Left lung (tissue), 10 donors: Measurements from ENCODE around the gene RAPH1. TPM values are rescaled to one million over a fixed set of nuclear protein-coding genes. Genes with fewer than 3 reads are reported as not detected.

Experiments
- ATAC-seq: fragments of 200-7000 bp; cut with Tn5 transposase; one replicate; pipeline ENCODE4 v1.9.1; 2020; ENCODE audit warnings: moderate library complexity
- DNase-seq, 4 donors: peaks; one replicate each; pipeline ENCODE4 v3.0.0-alpha.2; 2013 to 2020
- H3K27ac ChIP-seq, 2 donors: fragments of 200-600 bp; sonication (generic) in 1 of 2; one replicate each; pipeline versions ENCODE4 v1.5.0 to v1.8.0; 2020 to 2021
- H3K27me3 ChIP-seq, 2 donors: fragments of 200-600 bp; sonication (generic) in 1 of 2; one replicate each; pipeline versions ENCODE4 v1.5.0 to v1.8.0; 2020 to 2021
- H3K36me3 ChIP-seq, 2 donors: fragments of 200-600 bp; sonication (generic) in 1 of 2; one replicate each; pipeline versions ENCODE4 v1.5.0 to v1.8.0; 2020 to 2021
- H3K4me1 ChIP-seq, 2 donors: fragments of 200-600 bp; one replicate each; pipeline ENCODE4 v1.8.0; 2021
- H3K4me3 ChIP-seq, 2 donors: fragments of 200-600 bp; sonication (generic) in 1 of 2; one replicate each; pipeline versions ENCODE4 v1.5.0 to v1.8.0; 2020 to 2021; ENCODE audit warnings: mild to moderate bottlenecking in 1 of 2
- H3K9me3 ChIP-seq, 2 donors: fragments of 200-600 bp; sonication (generic) in 1 of 2; one replicate each; pipeline versions ENCODE4 v1.5.0 to v1.8.0; 2020 to 2021
- intact Hi-C, 2 donors: fragments of 100-400 bp; cut with DNase I; formaldehyde crosslinking; loops; one replicate each; pipeline versions ENCODE4 v1.11.2 to v1.14.2; 2022
- polyA plus RNA-seq, 6 donors: library from polyadenylated mRNA; unstranded; fragments of 120-200 nt; gene quantifications; one replicate each; pipeline ENCODE4 v1.2.1, GENCODE V29; 2013; ENCODE audit not compliant: insufficient read length in 6 of 6
- total RNA-seq, 2 donors: library from RNA; stranded (reverse); fragmentation: NEBNext Ultra II Directional; extraction: Animal tissue kit (Norgen Biotek cat#: 25700); gene quantifications; one replicate each; pipeline ENCODE4 v1.2.1, GENCODE V29; 2021
- TF ChIP-seq, protein P1 (sequence below), 2 donors: fragments of 200-600 bp; sonication (generic) in 1 of 2; IDR thresholded peaks; one replicate each; pipeline versions ENCODE4 v1.5.0 to v1.8.0; 2021; ENCODE audit warnings: antibody characterized with exemption in 2 of 2
- donor health status: DM: no; HTN: yes; CAD: no.
- donor health status: DM: no; HTN: no; CAD: no.

RAPH1 gene
- total and polyA plus RNA-seq, 8 donors: 24.6 to 74.7 (median 27.8) TPM

- no peak for ATAC-seq
- DNase-seq: peak in 1 of 4 donors; percentile 36
- intact Hi-C loops: no loop called here
- no peak overlapping the region for H3K4me3 ChIP-seq
- H3K4me1 ChIP-seq: no peaks in the 10 kb centered on the region
- H3K9me3 ChIP-seq: no peaks in the 10 kb centered on the region
- H3K27ac ChIP-seq: no peak overlapping the region
- no peaks in the 10 kb centered on the region for H3K36me3 ChIP-seq
- TF ChIP-seq, protein P1, sequence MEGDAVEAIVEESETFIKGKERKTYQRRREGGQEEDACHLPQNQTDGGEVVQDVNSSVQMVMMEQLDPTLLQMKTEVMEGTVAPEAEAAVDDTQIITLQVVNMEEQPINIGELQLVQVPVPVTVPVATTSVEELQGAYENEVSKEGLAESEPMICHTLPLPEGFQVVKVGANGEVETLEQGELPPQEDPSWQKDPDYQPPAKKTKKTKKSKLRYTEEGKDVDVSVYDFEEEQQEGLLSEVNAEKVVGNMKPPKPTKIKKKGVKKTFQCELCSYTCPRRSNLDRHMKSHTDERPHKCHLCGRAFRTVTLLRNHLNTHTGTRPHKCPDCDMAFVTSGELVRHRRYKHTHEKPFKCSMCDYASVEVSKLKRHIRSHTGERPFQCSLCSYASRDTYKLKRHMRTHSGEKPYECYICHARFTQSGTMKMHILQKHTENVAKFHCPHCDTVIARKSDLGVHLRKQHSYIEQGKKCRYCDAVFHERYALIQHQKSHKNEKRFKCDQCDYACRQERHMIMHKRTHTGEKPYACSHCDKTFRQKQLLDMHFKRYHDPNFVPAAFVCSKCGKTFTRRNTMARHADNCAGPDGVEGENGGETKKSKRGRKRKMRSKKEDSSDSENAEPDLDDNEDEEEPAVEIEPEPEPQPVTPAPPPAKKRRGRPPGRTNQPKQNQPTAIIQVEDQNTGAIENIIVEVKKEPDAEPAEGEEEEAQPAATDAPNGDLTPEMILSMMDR (IDR thresholded peaks at IDR 0.05): no peak
- no peaks in the 10 kb centered on the region for H3K27me3 ChIP-seq
Measured at GRCh38 chr2:203565076-203565475, 30.0 kb upstream of the RAPH1 start.

- no peak overlapping the region for H3K4me3 ChIP-seq
- peak; percentile 64 for ATAC-seq
- H3K36me3 ChIP-seq: no peaks in the 10 kb centered on the region
- TF ChIP-seq, protein P1 (IDR thresholded peaks at IDR 0.05): no peak
- H3K4me1 ChIP-seq: no peaks in the 10 kb centered on the region
- peak overlapping the region in 1 of 2 donors; percentile 19 for H3K27ac ChIP-seq
- no peaks in the 10 kb centered on the region for H3K27me3 ChIP-seq
- no peaks in the 10 kb centered on the region for H3K9me3 ChIP-seq
- peak in 2 of 4 donors; percentile 90 to 95 for DNase-seq
- intact Hi-C loops: no loop called here
Measured at GRCh38 chr2:203562268-203562667, 27.2 kb upstream of the RAPH1 start.

DNA sequence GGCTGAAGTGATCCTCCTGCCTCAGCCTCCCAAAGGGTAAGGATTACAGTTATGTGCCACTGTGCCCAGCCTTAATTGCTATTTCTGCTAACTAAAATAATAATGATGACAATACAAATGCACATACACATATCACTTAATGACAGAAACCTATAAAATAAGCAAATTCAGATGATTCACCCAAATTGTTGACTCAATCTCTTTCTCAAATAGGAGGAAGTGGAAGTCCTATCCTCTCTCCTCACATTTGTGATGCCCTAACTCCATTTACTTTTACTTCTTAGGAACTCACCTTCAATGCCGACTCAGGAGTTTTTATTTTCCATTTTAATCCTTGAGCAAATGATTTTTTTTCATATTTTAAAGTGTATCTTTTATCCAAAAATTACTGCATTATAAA lies 24.5 kb upstream of the RAPH1 start:
- intact Hi-C loops: no loop called here
- DNase-seq (no peak), ATAC-seq (no peak)
- Histone ChIP-seq H3K27ac (no peak overlapping the region), H3K27me3 (no peaks in the 10 kb centered on the region), H3K36me3 (no peaks in the 10 kb centered on the region), H3K4me1 (no peaks in the 10 kb centered on the region), H3K4me3 (no peak overlapping the region), H3K9me3 (no peaks in the 10 kb centered on the region)
- TF ChIP-seq, protein P1 (IDR thresholded peaks at IDR 0.05): no peak

DNA sequence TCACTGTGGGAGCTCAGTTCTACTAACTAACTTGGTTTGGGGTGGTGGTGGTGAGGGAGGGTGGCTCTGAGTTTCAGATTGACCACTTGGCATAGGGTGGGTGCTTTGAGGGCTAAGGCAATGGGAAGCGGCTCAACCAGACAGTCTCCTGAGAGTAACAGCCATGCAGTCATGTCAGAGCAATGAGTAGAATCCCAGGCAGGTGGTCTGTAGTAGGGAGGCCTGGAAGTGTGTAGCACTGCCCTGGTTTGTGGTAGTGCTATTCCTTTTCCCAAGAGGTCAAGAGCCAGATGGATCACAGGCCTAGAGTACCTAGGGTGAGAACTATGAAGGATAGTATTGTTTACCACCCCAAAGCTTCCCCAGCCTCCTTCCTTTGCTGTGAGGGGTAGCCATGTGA lies 18.7 kb upstream of the RAPH1 start:
- no peaks in the 10 kb centered on the region for H3K36me3 ChIP-seq
- no peaks in the 10 kb centered on the region for H3K27me3 ChIP-seq
- H3K9me3 ChIP-seq: no peaks in the 10 kb centered on the region
- peaks cover 0 to 4% of the 10 kb centered on the region in 2 donors for H3K4me1 ChIP-seq
- intact Hi-C loops: no loop called here
- ATAC-seq: no peak
- no peak for DNase-seq
- H3K4me3 ChIP-seq: no peak overlapping the region
- no peak overlapping the region for H3K27ac ChIP-seq
- TF ChIP-seq, protein P1 (IDR thresholded peaks at IDR 0.05): no peak

GRCh38 chr2:203551778-203552177 lies 16.7 kb upstream of the RAPH1 start:
- DNase-seq: peak in 1 of 4 donors; percentile 60
- H3K27ac ChIP-seq: no peak overlapping the region
- H3K9me3 ChIP-seq: no peaks in the 10 kb centered on the region
- H3K4me3 ChIP-seq: no peak overlapping the region
- intact Hi-C loops: no loop called here
- ATAC-seq: peak; percentile 77
- TF ChIP-seq, protein P1 (IDR thresholded peaks at IDR 0.05): no peak
- H3K36me3 ChIP-seq: no peaks in the 10 kb centered on the region
- peaks cover 0 to 4% of the 10 kb centered on the region in 2 donors for H3K4me1 ChIP-seq
- H3K27me3 ChIP-seq: no peaks in the 10 kb centered on the region
